ENCODE measurements around the gene TERB1.

TERB1 gene

GRCh38 chr16:66801320-66802105, at the start of gene TERB1:
TSS of gene TERB1 (minus strand) at chr16:66801584. CDS start at chr16:66796798, 4,786 bp downstream.
- Histone ChIP-seq H3K4me1 (ENCODE audit: control insufficient read depth, insufficient read depth, low read length) (no peaks in the 10 kb centered on the region), H3K4me3 (ENCODE audit: low read depth, low read length) (no peak within 1 kb of the TSS), H3K27ac (ENCODE audit: extremely low read depth, low read depth, low read length) (no peak within 1 kb of the TSS), H3K9me3 (ENCODE audit: control insufficient read depth, insufficient read depth, low read depth, low read length) (no peaks in the 10 kb centered on the region), H3K36me3 (ENCODE audit: control insufficient read depth in 2 of 2, insufficient read depth in 1 of 2, low read length in 2 of 2) (peaks cover 30 to 51% of the 10 kb centered on the region in 2 experiments)
- TF ChIP-seq ZNF549 (tag by site-specific recombination; IDR thresholded peaks at IDR 0.05) = no peak
- no peak for TF ChIP-seq ZSCAN18 (tag by site-specific recombination; IDR thresholded peaks at IDR 0.05)
- TF ChIP-seq ZNF544 (tag by site-specific recombination; IDR thresholded peaks at IDR 0.05) = no peak
- TF ChIP-seq ZNF555 (tag by site-specific recombination; conservative IDR thresholded peaks at IDR 0.05) = no peak
- TF ChIP-seq ZIC2 (tag by site-specific recombination; IDR thresholded peaks at IDR 0.05) = no peak
- TF ChIP-seq ZBTB1 (tag by site-specific recombination; IDR thresholded peaks at IDR 0.05) = no peak
- TF ChIP-seq ZNF274 (IDR thresholded peaks at IDR 0.05; ENCODE audit: low read length) = no peak
- no peak for TF ChIP-seq ZNF274 (tag by site-specific recombination; IDR thresholded peaks at IDR 0.05; ENCODE audit: borderline replicate concordance)
- no peak for TF ChIP-seq HOXA7 (CRISPR knock-in tag; IDR thresholded peaks at IDR 0.05; ENCODE audit: borderline replicate concordance)
- no peak for TF ChIP-seq BCL11A (tag by site-specific recombination; IDR thresholded peaks at IDR 0.05; ENCODE audit: low read depth)
- no peak for TF ChIP-seq ZNF433 (tag by site-specific recombination; IDR thresholded peaks at IDR 0.05; ENCODE audit: low read depth)
- TF ChIP-seq ZNF513 (tag by site-specific recombination; IDR thresholded peaks at IDR 0.05) = no peak
- no peak for TF ChIP-seq ZNF776 (tag by site-specific recombination; IDR thresholded peaks at IDR 0.05; ENCODE audit: borderline replicate concordance)
- POLR2A ChIA-PET = no interaction called here
- CTCF ChIA-PET = no interaction called here

GRCh38 chr16:66850115-66850815, 48.9 kb upstream of the TERB1 start:
- no peaks in the 10 kb centered on the region for H3K36me3 ChIP-seq (ENCODE audit: control insufficient read depth in 2 of 2, insufficient read depth in 1 of 2, low read length in 2 of 2)
- H3K4me1 ChIP-seq (ENCODE audit: control insufficient read depth, insufficient read depth, low read length) = no peaks in the 10 kb centered on the region
- H3K4me3 ChIP-seq (ENCODE audit: low read depth, low read length) = no peak overlapping the region
- H3K27ac ChIP-seq (ENCODE audit: extremely low read depth, low read depth, low read length) = no peak overlapping the region
- no peaks in the 10 kb centered on the region for H3K9me3 ChIP-seq (ENCODE audit: control insufficient read depth, insufficient read depth, low read depth, low read length)
- no peak for TF ChIP-seq ZNF280D (tag by site-specific recombination; IDR thresholded peaks at IDR 0.05)
- no peak for TF ChIP-seq GLIS1 (tag by site-specific recombination; IDR thresholded peaks at IDR 0.05)
- no peak for TF ChIP-seq ZNF311 (tag by site-specific recombination; IDR thresholded peaks at IDR 0.05; ENCODE audit: borderline replicate concordance)
- TF ChIP-seq ZNF473 (tag by site-specific recombination; IDR thresholded peaks at IDR 0.05) = no peak
- peak; percentile 70; the same call in 1 of the 2 replicates for TF ChIP-seq ZNF121 (tag by site-specific recombination; IDR thresholded peaks at IDR 0.05)
- TF ChIP-seq PRDM1 (tag by site-specific recombination; IDR thresholded peaks at IDR 0.05) = no peak
- no peak for TF ChIP-seq PRDM6 (tag by site-specific recombination; IDR thresholded peaks at IDR 0.05)
- ChIA-PET CTCF (interaction anchor here (1.2 to 6.3 kb wide), 3 partner anchors 17 to 242 kb away, joined by 3 to 42 read pairs (median 14); partner anchors contain the start of gene NAE1), POLR2A (interaction anchor here (0.7 to 0.9 kb wide), 2 partner anchors 9 to 40 kb away, joined by 6 read pairs; no protein-coding TSS in a partner anchor)

Measured in HEK293 (cell line).